Ecto neural progenitor cell (in vitro differentiated cells): ENCODE measurements around the gene SWSAP1.
A peak's percentile ranks its signal among the peaks of the same experiment; 100 is the strongest.

Source experiments
- DNase-seq: peaks from one replicate; pipeline ENCODE4 v3.0.0-alpha.2; 2018; ENCODE audit warnings: low spot score

The SWSAP1 gene

DNA sequence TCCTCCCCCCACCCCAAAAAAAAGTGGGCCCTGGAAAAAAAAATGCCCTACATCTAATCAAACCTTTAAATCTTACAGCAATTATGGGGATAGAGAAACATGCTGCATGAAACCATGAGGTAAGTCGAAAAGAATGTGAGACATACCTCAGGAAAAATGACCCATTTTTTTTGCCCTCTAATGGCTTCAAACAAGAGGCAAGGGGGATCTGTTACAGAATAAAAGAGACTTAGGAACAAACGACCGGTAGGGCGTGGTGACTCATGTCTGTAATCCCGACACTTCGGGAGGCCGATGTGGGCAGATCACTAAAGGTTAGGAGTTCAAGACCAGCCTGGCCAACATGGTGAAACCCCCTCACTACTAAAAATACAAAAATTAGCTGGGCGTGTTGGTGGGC, 36.2 kb downstream of the SWSAP1 start:
- DNase-seq: no peak

DNA sequence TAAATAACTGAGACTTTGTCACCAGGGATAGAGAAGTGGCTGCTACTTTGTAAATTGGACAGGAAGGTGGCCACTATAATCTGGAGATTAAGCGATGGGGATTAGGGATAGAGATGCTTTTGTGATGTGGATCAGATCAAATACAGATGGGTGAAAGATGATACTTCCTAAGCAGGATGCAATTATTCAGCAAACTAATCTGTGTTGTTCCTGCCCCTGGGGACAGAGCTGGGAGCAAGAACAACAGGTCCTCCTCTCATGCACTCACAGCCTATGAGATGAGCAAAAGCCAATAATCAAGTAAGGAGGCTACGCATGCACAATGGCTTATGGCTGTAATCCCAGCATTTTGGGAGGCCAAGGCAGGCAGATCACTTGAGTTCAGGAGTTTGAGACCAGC, 40.1 kb downstream of the SWSAP1 start:
- no peak for DNase-seq

DNA sequence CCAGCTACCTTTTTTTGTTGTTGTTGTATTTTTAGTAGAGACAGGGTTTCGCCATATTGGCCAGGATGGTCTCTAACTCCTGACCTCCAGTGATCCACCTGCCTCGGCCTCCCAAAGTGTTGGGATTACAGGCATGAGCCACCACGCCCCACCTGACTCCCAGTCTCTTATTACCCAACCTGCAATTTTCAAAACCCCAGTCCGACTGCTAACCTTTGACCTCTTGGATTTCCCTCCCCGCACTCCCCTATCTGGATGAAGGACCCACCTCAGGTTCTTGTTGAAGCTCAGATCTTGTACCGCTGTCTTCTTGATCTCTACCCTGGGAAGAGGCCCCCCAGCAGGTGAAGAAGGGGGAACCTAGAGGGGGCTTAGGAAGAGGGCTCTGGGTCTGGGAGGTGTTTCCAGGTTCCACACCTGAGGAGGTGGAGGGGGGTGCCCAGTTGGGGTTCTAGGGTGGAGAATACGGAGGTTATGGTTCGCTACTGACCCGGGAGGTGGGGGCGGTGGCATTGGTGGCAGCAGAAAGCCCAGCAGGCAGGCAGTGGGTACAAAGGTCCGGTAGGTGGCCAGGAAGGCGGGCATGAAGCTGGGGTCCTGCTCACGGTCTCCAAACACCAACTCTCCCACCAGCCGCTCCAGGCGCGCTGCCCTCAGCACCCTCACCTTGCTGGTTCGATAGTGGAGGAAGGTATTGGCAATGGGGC, 42.0 kb downstream of the SWSAP1 start:
- DNase-seq: no peak

DNA sequence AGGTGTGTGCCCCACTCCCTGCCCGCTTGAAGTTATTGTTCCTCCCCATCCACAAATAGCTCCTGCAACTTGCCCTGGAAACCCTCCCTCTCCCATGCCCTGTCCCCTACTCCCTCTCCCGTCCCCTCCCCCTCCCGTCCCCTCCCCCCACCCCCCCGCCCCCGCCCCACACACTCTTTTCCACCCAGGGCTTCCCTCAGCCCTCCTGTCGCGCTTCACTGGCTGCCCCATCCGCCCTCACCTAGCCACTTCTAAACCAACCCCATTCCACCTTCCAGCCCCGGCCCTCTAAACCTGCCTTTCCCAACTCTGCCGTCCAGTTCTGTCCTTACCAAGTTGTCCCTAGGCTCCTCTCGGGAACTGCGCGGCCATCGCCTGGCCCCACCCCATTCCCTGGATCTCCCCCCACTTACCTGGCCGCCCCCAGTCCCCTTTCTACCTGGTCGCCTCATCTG, 43.7 kb downstream of the SWSAP1 start:
- no peak for DNase-seq

DNA sequence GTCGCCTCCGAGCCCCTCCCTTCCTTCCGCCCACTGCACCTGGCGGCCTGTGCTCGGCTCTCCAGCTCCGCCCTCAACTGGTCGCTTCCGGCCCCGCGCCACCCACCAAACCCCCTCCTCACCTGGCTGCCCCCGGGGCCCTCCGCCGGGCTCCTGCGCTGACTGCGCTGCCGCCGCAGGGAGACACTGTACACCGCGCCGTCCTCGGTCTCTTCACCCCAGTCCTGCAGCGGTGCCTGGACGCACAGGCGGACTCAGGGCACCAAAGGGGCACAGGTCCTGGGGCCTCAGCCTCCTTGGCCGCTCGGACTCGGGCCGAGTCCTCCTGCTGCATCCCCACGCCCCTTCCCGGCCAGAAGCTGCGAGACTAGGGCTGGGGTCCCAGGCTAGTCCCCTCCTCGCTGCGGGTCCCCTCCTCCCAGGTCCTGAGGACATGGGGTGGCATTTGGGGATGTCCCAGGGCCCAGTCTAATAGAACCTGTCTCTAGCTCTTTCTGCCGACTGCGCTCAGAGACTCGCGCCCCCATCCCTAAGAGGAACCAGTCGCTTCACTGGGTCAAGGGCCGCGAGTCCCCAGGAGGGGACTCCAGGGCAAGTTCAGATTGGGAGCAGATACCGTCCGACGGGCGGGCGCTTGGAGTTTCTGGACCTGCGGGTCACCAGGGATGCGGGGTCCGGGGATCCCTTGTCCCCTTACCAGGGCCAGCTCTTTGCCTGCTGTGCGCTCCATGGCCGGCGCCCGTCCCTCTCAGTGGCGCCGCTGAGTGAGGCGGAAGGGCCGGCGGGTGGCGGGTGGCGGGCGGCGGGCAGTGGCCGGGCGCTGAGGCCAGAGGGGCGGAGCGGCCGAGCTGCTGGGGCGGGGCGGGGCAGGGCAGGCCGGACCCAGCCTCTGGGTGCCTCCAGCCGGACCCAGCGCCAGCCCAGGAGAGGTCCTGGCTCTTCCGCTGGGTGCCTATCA, 44.4 kb downstream of the SWSAP1 start, which contains the start of gene RGL3:
RGL3 (minus strand) TSS at position 766 of the 958 bp plus-strand sequence; CDS start at position 730, 36 bp downstream.
- peak; percentile 74 for DNase-seq

DNA sequence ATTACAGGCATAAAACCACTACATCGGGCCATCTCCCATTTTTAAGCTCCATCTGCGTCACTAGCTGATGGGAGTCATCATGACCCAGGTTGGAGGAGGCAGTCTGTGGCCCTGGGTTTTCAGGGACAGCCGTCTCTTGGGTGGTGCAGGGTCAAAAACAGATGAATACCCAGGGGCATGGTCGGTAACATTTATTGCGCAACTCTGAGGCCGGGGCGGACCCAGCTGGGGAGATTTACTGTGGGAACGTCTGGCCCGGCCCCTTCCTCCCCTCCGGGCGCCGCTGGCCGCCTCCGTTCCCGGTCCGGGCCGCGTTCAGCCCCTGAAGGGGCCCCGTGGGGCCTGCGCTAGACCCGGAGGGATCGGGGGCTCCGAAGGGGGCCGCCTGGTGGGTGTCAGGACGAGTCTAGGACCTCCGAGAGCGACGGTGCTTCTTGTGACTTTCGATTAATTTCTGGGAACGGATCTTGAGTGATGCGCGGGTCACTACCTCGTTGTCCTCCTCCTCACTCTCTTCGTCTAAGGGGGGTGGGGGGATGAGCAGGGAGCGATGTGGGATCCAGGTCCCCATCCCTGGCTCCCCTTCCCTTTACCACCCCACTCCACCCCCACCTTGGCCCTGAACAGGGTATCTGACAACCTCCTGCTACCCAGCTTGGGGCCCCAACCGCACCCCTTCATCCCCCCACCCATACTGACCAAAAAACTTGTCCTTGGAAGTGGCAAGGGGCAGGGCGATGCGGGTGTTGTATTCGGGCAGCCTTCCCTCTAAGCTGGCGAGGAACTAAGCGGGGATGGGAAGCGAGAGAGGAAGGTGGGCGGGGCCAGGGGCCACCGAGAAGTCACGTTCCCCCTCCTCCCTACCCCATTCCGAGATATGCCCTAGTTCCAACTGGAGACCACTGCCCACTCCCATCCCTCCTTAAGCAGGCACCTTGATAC, 46.2 kb downstream of the SWSAP1 start:
- DNase-seq: peak; percentile 53

DNA sequence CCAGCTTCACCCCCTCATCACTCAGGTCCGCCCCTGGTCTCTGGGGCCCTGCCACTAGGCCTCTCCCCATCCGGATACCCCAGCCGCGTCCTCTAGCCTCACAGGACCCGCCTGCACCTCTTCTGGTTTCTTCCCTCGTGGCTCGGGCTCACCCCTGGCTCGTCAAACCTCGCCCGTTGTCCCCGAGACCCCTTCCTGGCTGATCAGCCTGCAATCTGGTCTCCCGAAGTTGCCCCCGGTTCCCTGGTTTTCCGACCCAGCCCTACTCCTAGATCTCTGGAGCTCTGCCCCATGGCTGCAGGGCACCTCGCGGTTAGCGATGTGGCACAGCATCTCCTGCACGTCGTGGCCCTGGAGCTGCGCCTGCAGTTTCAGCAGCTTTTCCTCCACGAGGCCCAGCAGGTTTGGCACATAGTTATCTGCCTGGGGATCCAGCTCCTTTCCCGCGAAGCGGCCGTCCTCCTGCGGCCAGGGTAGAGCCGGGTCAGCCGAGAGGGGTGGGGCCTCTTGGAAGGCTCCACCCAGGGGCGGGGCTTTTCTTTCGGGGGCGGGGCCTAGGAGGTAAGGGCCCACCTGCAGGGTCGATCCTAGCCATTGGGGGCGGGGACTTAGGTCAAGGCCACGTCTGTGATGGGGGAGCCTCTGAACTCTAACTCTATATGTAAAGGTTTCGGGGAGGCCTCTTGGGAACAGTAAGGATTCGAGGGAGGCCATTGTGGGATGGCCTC, 47.1 kb downstream of the SWSAP1 start:
- DNase-seq: peak; percentile 74

DNA sequence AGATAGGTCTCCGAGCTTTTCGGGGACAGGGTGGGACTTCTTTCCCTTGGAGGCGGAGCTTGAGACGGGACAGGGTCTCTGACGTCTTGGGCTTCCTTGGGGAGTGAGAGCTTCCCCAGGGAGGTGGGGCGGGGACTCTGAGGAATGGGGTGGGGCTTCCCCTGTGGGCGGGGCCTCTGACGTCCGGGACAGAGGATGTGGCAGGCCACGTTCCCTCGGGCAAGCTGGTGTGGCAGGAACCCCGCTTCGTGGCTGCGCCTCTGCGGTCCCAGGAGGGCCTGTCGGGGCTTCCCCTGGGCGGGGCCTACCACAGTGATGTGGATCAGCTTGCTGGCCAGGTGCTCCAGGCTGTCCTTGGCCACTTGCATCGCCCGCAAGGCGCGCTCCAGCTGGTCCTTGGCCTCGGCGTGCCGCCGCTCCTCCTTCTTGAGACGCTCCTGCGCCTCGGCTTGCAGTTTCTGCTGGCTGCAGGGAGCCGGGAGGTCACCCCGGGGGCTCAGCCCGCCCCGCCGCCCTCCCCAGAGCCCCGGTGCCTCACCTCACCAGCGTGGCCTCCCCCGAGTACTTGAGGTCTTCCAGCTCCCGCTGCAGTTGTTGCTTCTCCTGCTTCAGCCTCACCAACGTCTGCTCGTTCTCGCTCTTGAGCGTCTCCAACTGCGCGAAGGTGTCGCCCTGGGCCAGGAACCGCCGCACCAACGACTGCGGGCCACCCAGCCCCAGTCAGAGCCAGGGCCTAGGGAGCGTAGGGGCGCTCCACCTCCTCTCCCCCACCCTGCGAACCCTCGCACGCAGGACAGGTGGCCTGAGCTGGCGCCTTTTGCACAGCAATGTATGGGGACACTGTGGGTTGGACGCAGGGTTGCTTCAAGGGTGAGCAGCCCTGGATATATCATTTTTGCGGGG, 47.9 kb downstream of the SWSAP1 start:
- DNase-seq: peak; percentile 73

DNA sequence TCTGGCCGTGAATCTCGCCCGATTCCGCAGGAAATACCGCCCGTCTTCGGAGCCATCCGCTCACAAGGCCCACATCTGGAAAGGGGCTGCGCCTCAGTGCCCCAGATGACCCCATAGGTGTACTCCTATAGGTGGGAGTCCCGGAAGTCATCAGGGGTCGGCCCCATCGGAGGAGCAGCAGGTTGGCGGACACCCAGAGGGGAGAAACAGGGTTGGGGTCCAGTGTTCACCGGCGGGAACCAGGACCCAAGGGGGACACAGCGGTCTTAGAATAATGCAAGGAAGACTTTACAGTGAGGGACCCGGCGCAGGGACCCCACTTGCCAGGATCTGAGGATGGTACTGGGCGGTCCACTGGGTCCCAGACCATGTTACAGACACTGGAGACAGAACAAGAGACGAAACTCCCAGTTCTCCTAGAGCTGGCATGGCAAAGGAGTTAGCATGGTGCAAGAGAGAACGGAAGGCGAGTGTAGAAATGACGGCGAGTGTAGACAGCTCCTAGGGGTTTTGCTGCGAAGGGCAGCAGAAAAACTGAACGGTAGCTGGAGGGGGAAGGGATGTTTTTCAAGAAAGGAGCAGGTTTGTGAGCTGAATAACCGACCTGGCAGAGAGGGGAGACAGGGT, 48.8 kb downstream of the SWSAP1 start:
- no peak for DNase-seq

DNA sequence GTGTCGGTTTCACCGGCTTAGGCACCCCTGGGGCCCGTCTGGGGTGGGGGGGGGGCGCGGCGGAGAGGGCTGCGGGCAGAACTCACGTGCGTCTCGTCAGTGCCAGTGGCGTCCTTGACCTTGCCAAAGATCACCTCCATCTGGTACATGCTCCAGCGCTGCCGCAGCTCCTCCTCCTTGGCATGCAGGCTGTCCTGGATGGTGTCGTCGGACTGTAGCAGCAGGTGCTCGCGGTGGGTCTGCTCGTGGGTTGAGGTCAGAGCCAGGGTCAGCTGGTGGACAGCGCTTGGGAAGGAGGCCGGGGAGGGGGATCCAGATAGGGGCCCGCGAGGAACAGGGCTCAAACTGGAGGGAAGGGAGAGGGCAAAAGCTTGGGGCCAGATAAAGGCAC, 49.3 kb downstream of the SWSAP1 start:
- DNase-seq: no peak
